OCI-LY1 (cell line): ENCODE measurements around the gene LOXL4.

Source experiments
- H2AFZ ChIP-seq: fragments of 200-600 bp; sonication (generic), shearing (Covaris generic); 2 replicates; pipeline ENCODE4 v1.6.0; 2014; ENCODE audit warnings: antibody characterized with exemption, mild to moderate bottlenecking, low read length
- H3F3A ChIP-seq: fragments of 200-600 bp; sonication (generic), shearing (Covaris generic); 2 replicates; pipeline ENCODE4 v1.6.0; 2014; ENCODE audit warnings: mild to moderate bottlenecking, antibody characterized with exemption, low read length, moderate library complexity; ENCODE audit not compliant: insufficient read depth
- H3K27ac ChIP-seq: fragments of 200-600 bp; sonication (generic); 2 replicates; pipeline ENCODE4 v1.5.1; 2014; ENCODE audit warnings: low read length, mixed run types, mild to moderate bottlenecking, low read depth; ENCODE audit not compliant: poor library complexity, severe bottlenecking
- H3K27me3 ChIP-seq: fragments of 200-600 bp; sonication (generic); 2 replicates; pipeline ENCODE4 v1.6.0; 2014; ENCODE audit warnings: antibody characterized with exemption, mild to moderate bottlenecking, low read length, moderate library complexity; ENCODE audit not compliant: insufficient read depth
- H3K36me3 ChIP-seq: fragments of 200-600 bp; sonication (generic); 2 replicates; pipeline ENCODE4 v1.6.1; 2014; ENCODE audit warnings: mild to moderate bottlenecking, antibody characterized with exemption, low read length, moderate library complexity, mixed read lengths; ENCODE audit not compliant: insufficient read depth
- H3K4me1 ChIP-seq: fragments of 200-600 bp; sonication (generic); 2 replicates; pipeline ENCODE4 v1.5.1; 2014; ENCODE audit warnings: mild to moderate bottlenecking, low read length, moderate library complexity; ENCODE audit not compliant: insufficient read depth, severe bottlenecking
- H3K4me2 ChIP-seq: fragments of 200-600 bp; sonication (generic), shearing (Covaris generic); 2 replicates; pipeline ENCODE4 v1.6.1; 2014; ENCODE audit warnings: low read length
- H3K4me3 ChIP-seq: fragments of 200-600 bp; sonication (generic); 2 replicates; pipeline ENCODE4 v1.5.1; 2014; ENCODE audit warnings: low read length, low read depth, mild to moderate bottlenecking, mixed read lengths; ENCODE audit not compliant: poor library complexity, severe bottlenecking
- H3K79me2 ChIP-seq: fragments of 200-600 bp; shearing (Covaris generic); 2 replicates; pipeline ENCODE4 v1.6.1; 2016; ENCODE audit warnings: mixed run types, low read length, mixed read lengths; ENCODE audit not compliant: insufficient read depth
- H3K9ac ChIP-seq: fragments of 200-600 bp; sonication (generic), shearing (Covaris generic); 2 replicates; pipeline ENCODE4 v1.6.1; 2014; ENCODE audit warnings: mild to moderate bottlenecking, low read length, mixed read lengths
- H3K9me2 ChIP-seq: fragments of 200-600 bp; sonication (generic), shearing (Covaris generic); 2 replicates; pipeline ENCODE4 v1.6.1; 2014; ENCODE audit warnings: low read depth, mild to moderate bottlenecking, low read length, mixed read lengths
- H3K9me3 ChIP-seq: fragments of 200-600 bp; shearing (Covaris generic); 2 replicates; pipeline ENCODE4 v1.6.1; 2014; ENCODE audit warnings: low read length, mixed read lengths
- H4K20me1 ChIP-seq: fragments of 200-600 bp; sonication (generic), shearing (Covaris generic); 2 replicates; pipeline ENCODE4 v1.6.0; 2016; ENCODE audit warnings: mild to moderate bottlenecking, low read length; ENCODE audit not compliant: insufficient read depth
- CTCF ChIP-seq: fragments of 200-600 bp; sonication (generic), shearing (Covaris generic); IDR thresholded peaks from 2 replicates; pipeline ENCODE4 v1.5.1; 2017; ENCODE audit warnings: mild to moderate bottlenecking, antibody characterized with exemption, low read length, moderate library complexity, mixed read lengths
- EZH2 ChIP-seq: fragments of 200-600 bp; sonication (generic), shearing (Covaris generic); IDR thresholded peaks from 2 replicates; pipeline ENCODE4 v1.8.0; 2017; ENCODE audit warnings: borderline replicate concordance, mixed run types, mild to moderate bottlenecking, antibody characterized with exemption, low read length, moderate library complexity, mixed read lengths

LOXL4 gene

GRCh38 chr10:98223874-98224273 lies 44.1 kb downstream of the LOXL4 start:
- no peaks in the 10 kb centered on the region for H3K4me1 ChIP-seq
- H3K9me3 ChIP-seq: no peaks in the 10 kb centered on the region; the same call in 1 of the 2 replicates
- H4K20me1 ChIP-seq: no peaks in the 10 kb centered on the region
- TF ChIP-seq CTCF (no peak), EZH2 (no peak)
- H3K27me3 ChIP-seq: no peaks in the 10 kb centered on the region
- peaks cover 6% of the 10 kb centered on the region for H3K79me2 ChIP-seq
- no peaks in the 10 kb centered on the region for H3F3A ChIP-seq
- H3K9me2 ChIP-seq: no peaks in the 10 kb centered on the region
- H3K27ac ChIP-seq: no peak overlapping the region
- no peak overlapping the region for H2AFZ ChIP-seq
- H3K36me3 ChIP-seq: peaks cover 12% of the 10 kb centered on the region; the same call in 1 of the 2 replicates
- H3K4me2 ChIP-seq: no peak overlapping the region
- no peak overlapping the region for H3K9ac ChIP-seq
- no peak overlapping the region for H3K4me3 ChIP-seq

- Histone ChIP-seq H2AFZ (no peak overlapping the region), H3K79me2 (peaks cover 13% of the 10 kb centered on the region), H3K9me3 (no peaks in the 10 kb centered on the region; the same call in 1 of the 2 replicates), H3K4me1 (no peaks in the 10 kb centered on the region), H4K20me1 (no peaks in the 10 kb centered on the region), H3K9ac (no peak overlapping the region), H3K4me2 (no peak overlapping the region), H3K27ac (no peak overlapping the region), H3K9me2 (no peaks in the 10 kb centered on the region), H3K4me3 (no peak overlapping the region), H3K27me3 (no peaks in the 10 kb centered on the region), H3K36me3 (0 out of 2 replicates have a peak, but pooled peaks cover 4% of the 10 kb centered on the region), H3F3A (no peaks in the 10 kb centered on the region)
- TF ChIP-seq CTCF (no peak), EZH2 (no peak)
Measured at GRCh38 chr10:98217801-98218200, 50.2 kb downstream of the LOXL4 start.

GRCh38 chr10:98215373-98215772 lies 52.6 kb downstream of the LOXL4 start:
- Histone ChIP-seq H3F3A (no peaks in the 10 kb centered on the region), H4K20me1 (no peaks in the 10 kb centered on the region), H3K27ac (no peak overlapping the region), H3K27me3 (no peaks in the 10 kb centered on the region), H3K9ac (no peak overlapping the region), H3K36me3 (peaks cover 9% of the 10 kb centered on the region; the same call in 1 of the 2 replicates), H3K4me1 (no peaks in the 10 kb centered on the region), H2AFZ (no peak overlapping the region), H3K4me2 (no peak overlapping the region), H3K79me2 (peaks cover 13% of the 10 kb centered on the region), H3K9me3 (no peaks in the 10 kb centered on the region; the same call in 1 of the 2 replicates), H3K9me2 (no peaks in the 10 kb centered on the region), H3K4me3 (no peak overlapping the region)
- TF ChIP-seq CTCF (no peak), EZH2 (no peak)
